GOT3 (cell line): ENCODE results near the gene ABHD13.
A peak's percentile ranks its signal among the peaks of the same experiment; 100 is the strongest.
"Not testable (repeated sequence)": the region's sequence is repeated elsewhere in the genome, so short reads cannot be mapped to it uniquely, and the experiment has no call there.

Source experiments
- DNase-seq: peaks from one replicate; lab custom pipeline; 2025; ENCODE audit warnings: mixed read lengths; lab: John Stamatoyannopoulos, UW

The ABHD13 gene

GRCh38 chr13:108218044-108218974 is at the start of gene ABHD13:
ABHD13 (plus strand) TSS chr13:108218392; CDS start chr13:108229219, 10,827 bp downstream.
- DNase-seq = peak; percentile 63

DNA sequence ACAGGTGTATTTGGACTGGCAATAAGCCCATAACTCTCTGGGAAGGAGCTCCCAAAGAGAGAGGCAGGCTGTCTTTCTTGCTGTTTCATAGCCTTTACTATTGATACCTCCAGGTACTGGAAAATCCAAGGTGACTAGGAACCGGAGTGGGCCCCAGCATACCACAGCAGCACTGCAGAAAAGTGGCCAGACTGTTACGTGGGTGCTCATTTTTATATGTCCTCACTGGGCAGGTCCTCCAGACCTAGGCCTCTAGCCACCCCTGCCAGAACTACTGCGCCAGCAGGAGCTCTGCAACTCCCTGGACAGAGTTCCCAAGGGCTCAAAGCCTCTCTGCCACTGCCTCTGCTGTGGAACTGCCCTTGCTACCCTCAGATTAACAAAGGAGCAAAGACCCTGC is 49.3 kb upstream of the ABHD13 start:
- DNase-seq = no peak

- DNase-seq = no peak
These were observed 41.4 kb upstream of the ABHD13 start for GRCh38 chr13:108176685-108177274.

GRCh38 chr13:108178078-108178477 is 40.1 kb upstream of the ABHD13 start:
- DNase-seq = no peak

DNA sequence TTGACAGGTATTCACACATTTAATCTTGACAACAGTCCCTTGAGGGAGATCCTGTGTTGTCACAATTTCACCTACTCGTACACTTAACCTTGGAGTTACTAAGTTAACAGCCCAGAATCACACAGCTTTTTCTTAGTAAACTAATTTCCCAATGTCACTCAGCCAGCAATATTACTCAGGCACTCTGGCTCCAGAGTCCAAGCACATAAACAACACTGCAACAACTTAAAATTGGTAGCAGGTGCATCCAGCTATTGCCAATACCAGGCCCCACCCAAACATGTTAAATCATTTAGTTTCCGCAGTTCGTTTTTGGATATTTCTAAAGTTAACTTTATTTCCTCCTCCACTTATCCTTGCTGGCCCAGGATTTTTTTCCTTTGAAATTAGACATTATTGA is 35.5 kb upstream of the ABHD13 start:
- DNase-seq = no peak

- DNase-seq = no peak
These were observed 33.0 kb upstream of the ABHD13 start for GRCh38 chr13:108185223-108185622.

GRCh38 chr13:108188260-108188659 is 29.9 kb upstream of the ABHD13 start:
- no peak for DNase-seq

- DNase-seq = no peak
These were observed 27.3 kb upstream of the ABHD13 start for GRCh38 chr13:108190897-108191296.

- DNase-seq = no peak
These were observed 24.4 kb upstream of the ABHD13 start for GRCh38 chr13:108193806-108194205.

DNA sequence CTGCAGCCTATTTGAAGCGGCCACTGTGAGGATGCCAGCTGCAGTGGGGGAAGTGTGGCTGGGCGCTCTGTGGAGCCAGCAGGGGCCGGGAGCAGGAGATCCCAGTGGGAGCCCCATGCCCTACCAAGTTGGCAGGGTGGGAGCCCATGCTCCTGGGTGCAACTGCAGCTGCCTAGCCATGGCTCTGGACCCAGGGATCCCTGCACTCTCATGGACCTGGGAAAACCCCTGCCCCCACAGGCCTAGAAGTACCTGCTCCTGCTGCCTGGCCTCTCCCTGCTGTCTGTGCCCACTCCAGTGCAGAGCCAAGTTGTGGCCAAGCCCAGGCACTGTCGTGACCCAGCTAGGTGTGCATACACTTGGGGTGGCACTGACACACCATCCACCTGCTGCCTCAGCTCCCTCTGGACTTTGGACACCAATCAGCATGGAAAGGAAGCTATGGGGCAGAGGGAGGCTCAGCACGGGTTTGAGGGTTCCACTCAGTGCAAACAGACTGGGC is 23.7 kb upstream of the ABHD13 start:
- no peak for DNase-seq

GRCh38 chr13:108195146-108195545 is 23.0 kb upstream of the ABHD13 start:
- no peak for DNase-seq

GRCh38 chr13:108195861-108196260 is 22.3 kb upstream of the ABHD13 start:
- DNase-seq = no peak

- DNase-seq = no peak
These were observed 17.3 kb upstream of the ABHD13 start for GRCh38 chr13:108200781-108201398.

GRCh38 chr13:108210551-108210950 is 7.6 kb upstream of the ABHD13 start:
- no peak for DNase-seq

- DNase-seq = no peak
These were observed 5.3 kb upstream of the ABHD13 start for GRCh38 chr13:108212886-108213285.

GRCh38 chr13:108213946-108214345 is 4.2 kb upstream of the ABHD13 start:
- DNase-seq = no peak

DNA sequence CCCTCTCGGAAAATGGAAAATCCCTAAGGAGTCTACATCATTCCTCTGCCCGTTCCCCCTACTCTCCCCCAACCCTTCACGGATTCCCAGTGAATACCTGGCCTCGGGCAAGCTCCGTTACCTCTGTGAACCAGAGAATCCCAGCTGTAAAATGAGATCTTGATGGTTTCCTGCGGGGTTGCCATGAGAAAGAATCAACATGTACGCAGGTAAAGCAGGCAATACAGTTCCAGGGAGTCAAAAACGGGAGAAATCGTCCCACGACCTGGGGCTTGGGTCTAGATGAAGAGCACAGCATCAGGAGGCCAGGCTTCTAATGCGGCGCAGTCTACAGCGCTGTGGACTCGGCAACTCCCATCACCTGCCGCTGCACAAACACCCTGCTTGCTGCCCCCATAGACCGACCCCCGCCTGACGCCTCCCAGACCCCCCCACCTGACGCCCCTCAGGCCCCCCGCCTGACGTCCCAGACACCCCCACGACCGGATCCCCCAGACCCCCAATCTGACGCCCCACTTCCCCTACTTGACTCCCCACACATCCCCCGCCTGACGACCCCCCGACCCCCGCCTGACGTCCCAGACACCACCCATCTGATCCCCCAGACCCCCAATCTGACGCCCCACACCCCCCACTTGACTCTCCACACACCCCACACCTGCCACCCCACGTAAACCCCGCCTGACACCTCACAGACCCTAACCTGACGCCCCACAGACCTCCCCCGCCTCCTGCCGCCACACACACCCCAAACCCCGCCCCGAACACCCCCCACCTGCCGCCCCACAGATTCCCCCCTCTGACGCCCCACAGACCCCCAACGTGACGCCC is 3.5 kb upstream of the ABHD13 start:
- no peak for DNase-seq

- DNase-seq = peak; percentile 49
These were observed 2.8 kb upstream of the ABHD13 start, which contains the start of gene LIG4 for GRCh38 chr13:108215436-108215835. LIG4 (minus strand) TSS chr13:108215536; CDS start chr13:108211268, 4,268 bp downstream.

- not testable (repeated sequence) for DNase-seq
These were observed 717 bp upstream of the ABHD13 start for GRCh38 chr13:108217307-108218043.

GRCh38 chr13:108220041-108220440 is 1.8 kb downstream of the ABHD13 start:
- no peak for DNase-seq
